ENCODE data around the gene TFEB. TPM values are rescaled to one million over a fixed set of nuclear protein-coding genes. Genes with fewer than 3 reads are reported as not detected.

TFEB gene
- total RNA-seq, 1 donor from 2014 or later: 40.3 TPM

DNA sequence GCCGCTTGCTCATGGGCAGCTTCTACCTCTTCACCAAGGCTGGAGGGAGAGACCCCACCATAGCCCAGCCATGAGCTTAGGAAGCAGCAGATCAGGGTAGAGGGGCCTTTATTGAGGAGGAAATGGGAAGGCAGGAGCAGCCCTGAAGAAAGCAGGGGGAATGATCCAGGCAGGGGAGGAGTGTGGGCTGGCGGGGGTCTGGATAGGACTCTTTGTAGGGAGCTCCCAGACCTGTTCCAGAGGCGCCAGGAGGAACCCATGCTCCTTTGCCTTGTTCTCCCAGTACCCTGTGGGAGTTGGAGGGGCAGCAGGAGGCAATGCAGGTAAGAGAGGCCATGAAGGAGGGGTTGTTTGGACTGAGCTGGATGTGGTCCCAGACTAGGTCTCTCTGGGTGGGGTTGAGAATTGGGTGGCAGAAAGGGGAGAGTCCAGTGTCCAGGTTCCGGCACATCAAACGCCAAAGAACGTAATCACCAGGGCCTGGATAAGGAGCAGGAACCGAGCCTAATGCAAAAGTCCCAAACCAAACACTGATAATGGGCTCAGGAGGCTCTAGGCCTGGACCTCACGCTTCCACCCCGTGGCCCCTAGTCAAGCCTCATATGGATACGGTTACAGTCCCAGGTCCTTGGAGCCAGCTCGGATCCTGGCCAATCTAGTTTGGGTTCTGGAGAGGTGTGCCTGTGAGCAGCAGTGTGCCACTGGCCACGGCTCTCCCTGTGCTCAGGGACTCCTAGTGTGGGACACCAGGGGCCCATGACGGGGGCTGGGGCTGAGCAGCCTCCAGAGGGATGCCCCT is 23.9 kb upstream of the TFEB start:
- Histone ChIP-seq H3K27ac (no peak overlapping the region), H3K4me3 (no peak overlapping the region), H3K27me3 (no peaks in the 10 kb centered on the region), H3K9me3 (no peaks in the 10 kb centered on the region), H3K4me1 (no peaks in the 10 kb centered on the region), H3K36me3 (no peaks in the 10 kb centered on the region)
- TF ChIP-seq, protein P1, sequence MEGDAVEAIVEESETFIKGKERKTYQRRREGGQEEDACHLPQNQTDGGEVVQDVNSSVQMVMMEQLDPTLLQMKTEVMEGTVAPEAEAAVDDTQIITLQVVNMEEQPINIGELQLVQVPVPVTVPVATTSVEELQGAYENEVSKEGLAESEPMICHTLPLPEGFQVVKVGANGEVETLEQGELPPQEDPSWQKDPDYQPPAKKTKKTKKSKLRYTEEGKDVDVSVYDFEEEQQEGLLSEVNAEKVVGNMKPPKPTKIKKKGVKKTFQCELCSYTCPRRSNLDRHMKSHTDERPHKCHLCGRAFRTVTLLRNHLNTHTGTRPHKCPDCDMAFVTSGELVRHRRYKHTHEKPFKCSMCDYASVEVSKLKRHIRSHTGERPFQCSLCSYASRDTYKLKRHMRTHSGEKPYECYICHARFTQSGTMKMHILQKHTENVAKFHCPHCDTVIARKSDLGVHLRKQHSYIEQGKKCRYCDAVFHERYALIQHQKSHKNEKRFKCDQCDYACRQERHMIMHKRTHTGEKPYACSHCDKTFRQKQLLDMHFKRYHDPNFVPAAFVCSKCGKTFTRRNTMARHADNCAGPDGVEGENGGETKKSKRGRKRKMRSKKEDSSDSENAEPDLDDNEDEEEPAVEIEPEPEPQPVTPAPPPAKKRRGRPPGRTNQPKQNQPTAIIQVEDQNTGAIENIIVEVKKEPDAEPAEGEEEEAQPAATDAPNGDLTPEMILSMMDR (IDR thresholded peaks at IDR 0.05): no peak
- ATAC-seq: no peak
- intact Hi-C loops (cut with DNase I): no loop called here
- DNase-seq: no peak

DNA sequence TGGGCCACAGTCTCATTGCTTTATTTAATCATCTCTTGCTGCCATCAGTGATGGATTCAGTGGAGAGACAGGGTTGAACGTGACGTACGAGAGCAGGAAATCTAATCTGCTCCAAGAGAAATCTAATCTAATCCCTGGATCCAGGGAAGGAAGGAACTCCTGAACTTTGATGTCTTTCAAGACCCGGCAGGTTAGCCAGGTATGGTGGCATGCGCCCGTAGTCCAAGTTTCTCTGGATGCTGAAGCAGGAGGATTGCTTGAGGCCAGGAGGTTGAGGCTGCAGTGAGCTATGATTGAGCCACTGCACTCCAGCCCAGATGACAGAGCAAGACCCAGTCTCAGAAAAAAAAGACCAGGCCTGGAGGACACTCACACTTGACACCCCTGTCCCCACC is 23.2 kb upstream of the TFEB start:
- H3K9me3 ChIP-seq: no peaks in the 10 kb centered on the region
- no peak for ATAC-seq
- no peak overlapping the region for H3K4me3 ChIP-seq
- H3K27ac ChIP-seq: no peak overlapping the region
- no peak for DNase-seq
- TF ChIP-seq, protein P1 (IDR thresholded peaks at IDR 0.05): no peak
- intact Hi-C loops (cut with DNase I): no loop called here
- H3K36me3 ChIP-seq: no peaks in the 10 kb centered on the region
- no peaks in the 10 kb centered on the region for H3K4me1 ChIP-seq
- H3K27me3 ChIP-seq: no peaks in the 10 kb centered on the region

DNA sequence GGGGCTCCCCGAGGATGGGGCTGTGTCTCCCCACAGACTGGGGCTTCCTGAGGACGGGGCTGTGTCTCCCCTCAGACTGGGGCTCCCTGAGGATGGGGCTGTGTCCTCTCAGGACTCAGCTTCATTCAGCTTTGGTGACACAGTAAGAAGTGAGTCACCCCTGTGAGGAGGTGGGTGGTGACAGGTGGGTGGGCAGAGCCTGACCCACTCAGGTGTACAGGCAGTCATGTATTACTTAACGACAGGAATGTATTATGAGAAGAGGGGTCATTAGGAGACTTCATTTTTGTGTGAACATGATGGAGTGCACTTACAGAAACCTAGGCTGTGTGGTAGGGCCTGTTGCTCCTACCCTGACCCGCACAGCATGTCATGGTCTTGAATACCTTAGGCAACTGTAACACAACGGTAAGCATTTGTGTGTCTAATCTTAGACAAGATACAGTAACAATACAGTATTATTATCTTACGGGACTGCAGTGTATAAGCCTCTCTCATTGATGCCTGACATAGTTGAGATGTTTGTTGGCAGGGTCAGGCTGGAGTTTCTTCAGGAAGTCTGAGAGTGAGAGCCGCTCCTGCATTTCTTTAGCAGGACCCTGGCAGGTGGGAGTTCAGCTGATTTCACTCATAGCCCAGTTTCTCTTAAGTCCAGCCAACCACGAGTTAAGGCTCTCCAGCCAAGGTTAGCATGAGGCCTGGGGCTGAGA is 22.7 kb upstream of the TFEB start:
- Histone ChIP-seq H3K36me3 (no peaks in the 10 kb centered on the region), H3K27me3 (no peaks in the 10 kb centered on the region), H3K4me1 (no peaks in the 10 kb centered on the region), H3K27ac (no peak overlapping the region), H3K9me3 (no peaks in the 10 kb centered on the region), H3K4me3 (no peak overlapping the region)
- ATAC-seq (peak; percentile 21), DNase-seq (no peak)
- intact Hi-C loops (cut with DNase I): no loop called here
- TF ChIP-seq, protein P1 (IDR thresholded peaks at IDR 0.05): no peak

DNA sequence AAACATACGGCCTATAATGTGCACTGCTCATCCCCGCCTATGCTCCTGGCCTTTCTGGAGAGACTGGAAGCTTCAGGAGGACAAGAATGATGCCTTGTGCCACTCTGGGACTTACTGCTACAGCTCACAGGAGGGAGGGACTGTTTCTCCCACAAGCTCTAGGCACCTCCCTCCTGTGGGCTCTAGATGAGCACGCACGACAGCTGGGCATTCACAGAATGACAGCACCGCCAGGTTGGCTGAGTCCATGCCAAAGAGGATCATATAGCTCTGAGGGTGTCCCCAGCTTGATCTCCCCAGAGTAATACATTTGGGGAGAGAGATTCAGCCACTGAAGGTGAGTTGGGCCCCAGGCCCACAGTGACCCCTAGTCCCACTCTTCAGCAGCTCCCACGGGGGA is 21.9 kb upstream of the TFEB start:
- TF ChIP-seq, protein P1 (IDR thresholded peaks at IDR 0.05): no peak
- no peak overlapping the region for H3K4me3 ChIP-seq
- DNase-seq (no peak), ATAC-seq (no peak)
- no peaks in the 10 kb centered on the region for H3K36me3 ChIP-seq
- no peaks in the 10 kb centered on the region for H3K9me3 ChIP-seq
- H3K4me1 ChIP-seq: no peaks in the 10 kb centered on the region
- no peaks in the 10 kb centered on the region for H3K27me3 ChIP-seq
- intact Hi-C loops (cut with DNase I): no loop called here
- no peak overlapping the region for H3K27ac ChIP-seq

DNA sequence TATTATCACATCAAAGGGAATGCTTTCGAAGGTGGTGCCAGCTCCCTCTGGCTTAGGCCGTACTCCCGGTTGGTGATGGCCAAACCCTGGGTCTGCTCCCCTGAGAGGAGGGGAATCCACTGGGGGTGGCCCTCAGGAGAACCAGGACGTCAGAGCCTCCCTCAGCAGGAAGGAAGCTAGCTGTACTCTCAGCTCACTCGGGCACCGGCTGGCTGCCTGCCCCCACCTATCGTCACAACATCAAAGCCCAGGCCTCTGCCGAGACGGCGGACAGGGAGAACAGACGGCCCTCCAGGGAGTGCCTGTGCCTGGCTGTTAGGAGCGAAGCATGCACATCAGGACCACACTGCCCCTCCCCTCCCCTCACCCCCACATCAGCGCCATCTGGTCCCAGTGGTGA is 20.9 kb upstream of the TFEB start:
- H3K36me3 ChIP-seq: no peaks in the 10 kb centered on the region
- H3K27me3 ChIP-seq: no peaks in the 10 kb centered on the region
- intact Hi-C loops (cut with DNase I): no loop called here
- no peak overlapping the region for H3K4me3 ChIP-seq
- DNase-seq (no peak), ATAC-seq (peak; percentile 18)
- no peak overlapping the region for H3K27ac ChIP-seq
- H3K4me1 ChIP-seq: no peaks in the 10 kb centered on the region
- no peaks in the 10 kb centered on the region for H3K9me3 ChIP-seq
- TF ChIP-seq, protein P1 (IDR thresholded peaks at IDR 0.05): no peak
